DND-41 (cell line): ENCODE measurements around the gene BRAT1.

Experiments
- CTCF ChIP-seq: IDR thresholded peaks from 2 replicates; pipeline ENCODE4 v1.5.1; 2012; ENCODE audit warnings: borderline replicate concordance, low read length, moderate library complexity, mild to moderate bottlenecking; ENCODE audit not compliant: poor library complexity, severe bottlenecking; ENCODE audit errors: extremely low read depth
- EZH2 ChIP-seq: IDR thresholded peaks from 3 replicates; pipeline ENCODE4 v1.6.1; 2012; ENCODE audit warnings: borderline replicate concordance, low read depth, mild to moderate bottlenecking, moderate library complexity, low read length, inconsistent platforms; ENCODE audit not compliant: severe bottlenecking

GRCh38 chr7:2566348-2566889, 11.1 kb upstream of the BRAT1 start:
- no peak for TF ChIP-seq CTCF
- no peak for TF ChIP-seq EZH2
